Keratinocyte (primary cell): ENCODE measurements around the gene HAAO. TPM values are rescaled to one million over a fixed set of nuclear protein-coding genes. Genes with fewer than 3 reads are reported as not detected.
"Not testable (repeated sequence)": the region's sequence is repeated elsewhere in the genome, so short reads cannot be mapped to it uniquely, and the experiment has no call there.

ENCODE experiments used
- DNase-seq: peaks from one replicate; pipeline ENCODE4 v3.0.0-alpha.2; 2011; ENCODE audit warnings: low read depth, missing footprints, low spot score
- FAIRE-seq: peaks from 2 replicates; lab custom pipeline; 2011; peaks lifted over from hg19 to GRCh38; lab: Jason Lieb, UNC
- H2AFZ ChIP-seq: 2 replicates; pipeline ENCODE4 v1.6.0; 2012; ENCODE audit warnings: low read length, control low read depth, inconsistent platforms; ENCODE audit not compliant: control insufficient read depth
- H3K27ac ChIP-seq: 2 replicates; pipeline ENCODE4 v1.5.1; 2011; ENCODE audit warnings: low read length; ENCODE audit not compliant: control insufficient read depth, insufficient read depth
- H3K27me3 ChIP-seq: 3 replicates; pipeline ENCODE4 v1.6.0; 2011; ENCODE audit warnings: low read length; ENCODE audit not compliant: control insufficient read depth, insufficient read depth; ENCODE audit errors: extremely low read depth
- H3K36me3 ChIP-seq, 2 experiments: 2 replicates in 1 of 2; 3 replicates in 1 of 2; pipeline ENCODE4 v1.5.1; 2011; ENCODE audit warnings: low read length in 2 of 2, mild to moderate bottlenecking in 1 of 2; ENCODE audit not compliant: control insufficient read depth in 2 of 2, insufficient read depth in 2 of 2; ENCODE audit errors: extremely low read depth in 1 of 2
- H3K4me1 ChIP-seq: 3 replicates; pipeline ENCODE4 v1.5.1; 2011; ENCODE audit warnings: low read length; ENCODE audit not compliant: control insufficient read depth, insufficient read depth; ENCODE audit errors: extremely low read depth
- H3K4me2 ChIP-seq: 3 replicates; pipeline ENCODE4 v1.6.0; 2011; ENCODE audit warnings: low read depth, low read length; ENCODE audit not compliant: control insufficient read depth, insufficient read depth; ENCODE audit errors: extremely low read depth
- H3K4me3 ChIP-seq, 3 experiments: fragments of 200-600 bp in 1 of 3; sonication (generic) in 1 of 3; 2 replicates in 2 of 3; 3 replicates in 1 of 3; pipeline ENCODE4 v1.5.1; 2011 to 2016; ENCODE audit warnings: low read length in 3 of 3, mild to moderate bottlenecking in 3 of 3, control low read depth in 2 of 3, inconsistent platforms in 1 of 3, low read depth in 1 of 3, mixed read lengths in 1 of 3, mixed run types in 1 of 3, moderate library complexity in 1 of 3; ENCODE audit not compliant: control insufficient read depth in 2 of 3, insufficient read depth in 2 of 3; ENCODE audit errors: extremely low read depth in 1 of 3
- H3K79me2 ChIP-seq: 2 replicates; pipeline ENCODE4 v1.6.0; 2012; ENCODE audit warnings: low read length; ENCODE audit not compliant: control insufficient read depth, insufficient read depth
- H3K9ac ChIP-seq: 3 replicates; pipeline ENCODE4 v1.6.0; 2011; ENCODE audit warnings: low read length; ENCODE audit not compliant: control insufficient read depth, insufficient read depth; ENCODE audit errors: extremely low read depth
- H3K9me1 ChIP-seq: 3 replicates; pipeline ENCODE4 v1.6.0; 2011; ENCODE audit warnings: low read length; ENCODE audit not compliant: control insufficient read depth, insufficient read depth; ENCODE audit errors: extremely low read depth
- H3K9me3 ChIP-seq: 2 replicates; pipeline ENCODE4 v1.5.1; 2012; ENCODE audit warnings: low read depth, low read length; ENCODE audit not compliant: control insufficient read depth
- H4K20me1 ChIP-seq: 3 replicates; pipeline ENCODE4 v1.6.0; 2011; ENCODE audit warnings: low read length; ENCODE audit not compliant: control insufficient read depth, insufficient read depth; ENCODE audit errors: extremely low read depth
- CTCF ChIP-seq, 3 experiments: IDR thresholded peaks in 1 of 3; conservative IDR thresholded peaks in 1 of 3; optimal IDR thresholded peaks in 1 of 3; 2 replicates in 2 of 3; 3 replicates in 1 of 3; pipeline versions ENCODE3 to v1.5.1; 2011; ENCODE audit warnings: low read length in 3 of 3, mild to moderate bottlenecking in 3 of 3, moderate library complexity in 2 of 3, control low read depth in 1 of 3, inconsistent platforms in 1 of 3; ENCODE audit not compliant: insufficient read depth in 2 of 3; ENCODE audit errors: extremely low read depth in 1 of 3
- EZH2 ChIP-seq: IDR thresholded peaks from one replicate; pipeline ENCODE4 v1.6.1; 2012; ENCODE audit warnings: inconsistent platforms, mild to moderate bottlenecking, low read length, moderate library complexity
- dilution Hi-C: fragments of 300-500 bp; cut with MboI; formaldehyde crosslinking; loops from one replicate; pipeline ENCODE4 v1.7.0; 2020; ENCODE audit warnings: low sequenced_read_pairs; ENCODE audit not compliant: extremely low pct_ligation_motif_present
- polyA plus RNA-seq, 5 experiments: library from polyadenylated mRNA; depleted of rRNA in 3 of 5; stranded (reverse) in 3 of 5; stranded (forward) in 1 of 5; unstranded in 1 of 5; fragments of >200 nt; gene quantifications; 1 replicate in 1 of 5; 2 replicates in 3 of 5; 3 replicates in 1 of 5; pipeline versions ENCODE4 v1.2.1 to v1.2.3, GENCODE V29; 2011 to 2012; ENCODE audit warnings: missing spikeins in 2 of 5, low read depth in 1 of 5, low replicate concordance in 1 of 5

Gene HAAO
- polyA plus RNA-seq, 1 donor (not counting 4 experiments of a cell fraction or from before 2014, with no cell fraction given) = 0.08 TPM

- FAIRE-seq (no peak), DNase-seq (no peak)
- Histone ChIP-seq H3K4me2 (no peak overlapping the region), H3K27ac (no peak overlapping the region), H3K9me3 (no peaks in the 10 kb centered on the region), H3K79me2 (no peaks in the 10 kb centered on the region), H3K4me3 (no peak overlapping the region), H3K9ac (no peak overlapping the region), H3K9me1 (no peaks in the 10 kb centered on the region), H3K36me3 (no peaks in the 10 kb centered on the region), H4K20me1 (no peaks in the 10 kb centered on the region), H2AFZ (no peak overlapping the region), H3K4me1 (peaks cover 44% of the 10 kb centered on the region), H3K27me3 (no peaks in the 10 kb centered on the region)
- dilution Hi-C loops = no loop called here
- TF ChIP-seq CTCF (optimal IDR thresholded peaks at IDR 0.05 in 1 of 3, IDR thresholded peaks at IDR 0.05 in 1 of 3, conservative IDR thresholded peaks at IDR 0.05 in 1 of 3; ENCODE audit: extremely low read depth in 1 of 3, insufficient read depth in 2 of 3, low read length in 3 of 3) (no peak), EZH2 (no peak)
These were observed 39.9 kb upstream of the HAAO start for GRCh38 chr2:42832289-42832634.

- H3K79me2 ChIP-seq, H2AFZ ChIP-seq, H3K4me2 ChIP-seq, H3K36me3 ChIP-seq, H3K9ac ChIP-seq, dilution Hi-C loops, H3K9me1 ChIP-seq, H4K20me1 ChIP-seq, FAIRE-seq, H3K27ac ChIP-seq, H3K9me3 ChIP-seq, H3K27me3 ChIP-seq, H3K4me3 ChIP-seq, DNase-seq: not testable (repeated sequence)
- H3K4me1 ChIP-seq = peaks cover 40% of the 10 kb centered on the region
These were observed 39.3 kb upstream of the HAAO start for GRCh38 chr2:42831575-42832288.
